NCI-H1092 (cell line): Measurements from ENCODE around the gene SDK1.
"Not testable (repeated sequence)": the region's sequence is repeated elsewhere in the genome, so short reads cannot be mapped to it uniquely, and the experiment has no call there.

Source experiments
- DNase-seq: peaks from one replicate; lab custom pipeline; 2025; lab: John Stamatoyannopoulos, UW

The SDK1 gene

DNA sequence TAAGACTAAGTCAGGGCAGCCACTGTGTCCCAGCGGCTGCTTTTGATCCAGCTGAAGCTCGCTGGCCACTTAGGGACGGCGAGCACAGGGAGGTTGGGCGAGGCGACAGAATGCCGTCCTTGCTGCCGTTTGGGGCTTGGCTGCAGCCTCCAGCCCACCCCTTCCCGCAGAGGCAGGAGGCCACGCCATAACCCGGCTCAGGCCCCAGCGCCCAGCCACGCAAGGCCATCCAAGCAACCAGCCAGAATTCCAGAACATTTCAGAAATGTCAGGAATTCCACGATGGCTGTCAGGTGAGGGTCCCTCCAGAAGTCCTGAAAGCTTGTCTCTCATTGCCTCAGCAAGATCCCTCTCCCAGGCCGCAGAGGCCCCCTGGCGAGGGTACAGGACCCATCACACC lies 901.9 kb downstream of the SDK1 start:
- no peak for DNase-seq

DNA sequence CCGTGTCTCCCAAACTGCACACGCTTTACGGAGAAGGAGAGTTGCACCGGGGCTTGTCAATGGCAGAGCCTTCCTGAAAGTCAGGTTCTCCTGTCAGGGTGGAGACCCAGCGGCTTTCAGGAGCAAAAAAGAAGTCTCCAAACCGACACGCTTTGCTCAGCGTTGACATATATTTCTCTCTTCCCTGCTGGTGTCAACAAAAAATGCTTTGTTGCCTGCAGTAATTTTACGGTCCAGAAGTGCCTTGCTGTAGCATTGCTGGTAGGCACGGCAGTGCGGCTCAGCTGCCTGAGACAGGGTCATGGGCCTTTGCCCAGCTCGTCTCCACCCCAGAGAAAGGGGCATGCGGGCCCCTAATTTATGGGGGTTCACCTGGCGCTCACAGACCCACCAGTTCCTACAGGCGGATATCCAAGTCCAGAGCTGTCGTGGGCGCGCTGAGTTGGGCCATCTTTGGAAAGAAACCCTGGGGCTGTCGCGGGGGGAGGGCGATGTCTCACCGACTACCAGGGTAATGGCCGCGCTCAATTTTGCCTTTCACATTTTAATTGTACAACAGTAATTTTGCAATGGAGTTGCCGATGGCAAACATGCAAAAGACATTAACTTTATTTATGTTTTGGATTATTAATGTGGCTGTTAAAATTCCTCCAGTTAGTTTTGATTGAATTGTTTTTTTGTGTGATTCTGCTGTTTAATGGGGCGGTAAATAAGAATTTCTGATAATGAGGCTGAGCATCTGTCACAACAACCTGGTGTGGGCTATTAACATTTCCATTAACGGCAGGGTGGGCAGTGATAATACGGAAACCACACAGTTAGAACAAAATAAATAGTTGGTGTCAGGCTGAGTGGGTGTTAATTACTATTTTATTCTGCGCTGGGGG lies 902.8 kb downstream of the SDK1 start:
- DNase-seq: no peak

DNA sequence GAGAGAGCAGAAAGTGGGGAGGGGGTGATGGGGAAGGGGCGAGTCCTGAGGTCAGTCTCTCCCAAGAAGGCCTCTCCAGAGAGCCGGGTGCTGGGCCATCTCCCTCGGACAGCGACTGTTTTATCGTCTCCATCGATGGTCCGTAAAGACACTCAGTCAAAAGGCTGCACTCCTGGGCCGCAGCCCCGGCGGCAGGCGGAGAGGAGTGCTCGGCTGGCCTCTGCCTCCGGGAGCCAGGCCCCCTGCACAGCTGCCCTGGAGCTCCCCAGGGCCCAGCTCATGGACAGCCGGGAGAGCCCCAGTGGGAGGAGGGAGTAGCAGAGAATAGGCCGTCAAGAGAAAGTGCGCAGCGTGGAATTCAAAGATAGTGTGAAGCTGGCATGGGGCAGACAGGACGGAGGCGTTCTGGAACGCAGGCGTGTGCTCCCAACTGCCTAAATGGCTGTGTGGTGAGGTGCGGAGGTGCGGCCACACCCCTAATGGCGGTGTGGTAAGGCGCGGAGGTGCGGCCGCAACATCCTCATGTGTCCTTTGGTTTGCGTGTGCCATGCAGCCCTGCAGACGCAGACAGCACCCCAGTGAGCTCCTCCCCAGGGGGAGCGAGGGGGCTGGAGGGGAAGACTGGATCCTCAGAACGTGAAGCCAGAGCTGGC lies 903.6 kb downstream of the SDK1 start:
- no peak for DNase-seq

DNA sequence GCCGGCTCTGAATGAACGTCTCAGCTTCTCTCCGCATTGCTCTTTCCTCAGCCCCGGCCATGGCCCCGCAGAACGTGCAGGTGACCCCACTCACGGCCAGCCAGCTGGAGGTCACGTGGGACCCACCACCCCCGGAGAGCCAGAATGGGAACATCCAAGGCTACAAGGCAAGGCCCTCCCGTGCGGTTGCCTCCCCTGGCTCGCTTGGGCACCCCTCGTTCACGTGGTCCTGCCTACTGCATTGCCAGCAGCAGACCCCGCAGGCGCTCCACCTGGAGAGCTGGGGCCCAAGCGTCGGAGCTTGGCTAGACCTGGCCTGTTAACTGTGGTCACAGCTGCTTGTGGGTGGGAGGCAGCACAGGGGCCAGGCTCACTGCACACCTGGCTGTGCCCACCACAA lies 904.8 kb downstream of the SDK1 start:
- no peak for DNase-seq

DNA sequence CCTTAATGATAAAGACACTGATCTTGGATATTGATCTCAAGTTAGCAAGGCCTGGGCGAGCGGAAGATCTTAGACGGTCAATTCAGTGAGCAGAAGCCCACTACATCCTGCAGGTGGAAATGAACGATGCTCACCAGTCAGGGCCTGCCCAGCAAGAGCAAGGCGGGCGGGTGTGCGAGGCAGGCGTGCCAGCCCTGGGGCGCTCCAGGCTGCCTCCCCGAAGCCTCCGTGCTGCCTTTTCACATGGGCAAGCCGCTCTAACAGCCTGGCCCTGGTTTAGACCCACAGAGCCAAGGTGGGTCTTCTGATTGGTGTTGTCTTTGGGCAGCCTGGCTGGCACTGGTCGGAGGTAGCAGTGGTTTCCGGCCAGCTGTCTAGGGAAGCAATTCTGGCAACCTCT lies 906.0 kb downstream of the SDK1 start:
- DNase-seq: no peak

DNA sequence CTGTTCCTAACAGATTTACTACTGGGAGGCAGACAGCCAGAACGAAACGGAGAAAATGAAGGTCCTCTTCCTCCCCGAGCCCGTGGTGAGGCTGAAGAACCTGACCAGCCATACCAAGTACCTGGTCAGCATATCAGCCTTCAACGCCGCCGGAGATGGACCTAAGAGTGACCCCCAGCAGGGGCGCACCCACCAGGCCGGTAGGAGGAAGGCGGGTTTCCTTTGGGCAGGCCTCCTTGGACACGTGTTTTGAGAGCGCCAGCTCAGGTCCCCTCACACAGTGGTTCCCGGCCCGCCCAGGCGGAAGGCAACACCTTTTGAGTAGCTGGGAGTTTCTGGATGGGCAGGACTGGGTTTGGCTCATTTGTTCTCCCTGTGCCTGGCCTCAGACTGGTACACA lies 907.0 kb downstream of the SDK1 start:
- DNase-seq: no peak

DNA sequence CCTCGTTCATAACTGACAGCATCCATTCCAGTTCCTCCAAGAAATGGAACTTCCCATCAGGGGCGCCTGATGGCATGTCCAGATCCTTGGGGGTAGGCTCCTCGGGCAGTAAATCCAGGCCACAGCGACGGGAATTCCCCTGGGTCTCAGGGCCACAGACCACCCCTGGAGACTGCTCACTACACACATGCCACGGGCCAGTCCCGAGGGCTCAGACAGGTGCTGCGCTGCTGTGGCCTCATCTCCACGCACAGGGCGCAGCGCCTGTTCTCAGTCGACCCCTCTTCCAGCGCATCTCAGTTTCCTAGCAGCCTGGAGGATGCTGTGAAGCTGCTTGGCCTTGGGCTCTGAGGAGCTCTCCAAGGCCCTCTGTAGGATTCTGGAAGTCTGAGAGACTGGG lies 907.5 kb downstream of the SDK1 start:
- DNase-seq: no peak

DNA sequence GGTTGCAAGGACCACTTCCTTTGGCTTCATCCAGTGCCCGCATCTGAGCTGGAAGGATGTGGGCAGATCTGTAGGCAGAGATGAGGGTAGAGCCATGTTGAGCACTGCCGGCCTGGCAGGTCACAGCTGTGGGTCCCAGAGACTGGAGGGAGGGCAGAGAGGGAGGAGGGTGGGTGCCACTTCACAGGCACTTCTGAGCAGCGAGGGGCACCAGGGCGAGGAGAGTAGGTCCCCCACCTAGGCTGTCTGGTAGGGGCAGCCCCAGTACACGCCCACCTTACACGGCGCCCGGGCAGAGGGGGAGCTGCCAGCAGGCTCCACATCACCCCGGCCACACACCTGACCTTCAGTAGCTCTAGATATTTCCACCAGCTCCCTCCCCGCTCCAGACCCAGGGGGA lies 908.1 kb downstream of the SDK1 start:
- no peak for DNase-seq

DNA sequence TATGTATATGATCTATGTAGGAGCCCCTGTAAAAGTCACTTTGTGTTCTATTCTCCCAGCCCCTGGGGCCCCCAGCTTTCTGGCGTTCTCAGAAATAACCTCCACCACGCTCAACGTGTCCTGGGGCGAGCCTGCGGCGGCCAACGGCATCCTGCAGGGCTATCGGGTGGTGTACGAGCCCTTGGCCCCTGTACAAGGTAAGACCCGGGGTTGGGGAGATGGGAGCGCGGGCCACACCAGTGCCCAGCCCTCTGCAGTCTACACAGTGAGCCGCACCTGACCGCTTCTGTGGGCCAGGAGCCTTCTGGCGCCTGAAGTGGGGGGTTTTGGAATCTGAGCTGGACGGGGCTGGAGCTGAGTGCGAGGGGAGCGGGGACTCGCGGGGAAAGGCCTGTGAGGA lies 908.9 kb downstream of the SDK1 start:
- no peak for DNase-seq

DNA sequence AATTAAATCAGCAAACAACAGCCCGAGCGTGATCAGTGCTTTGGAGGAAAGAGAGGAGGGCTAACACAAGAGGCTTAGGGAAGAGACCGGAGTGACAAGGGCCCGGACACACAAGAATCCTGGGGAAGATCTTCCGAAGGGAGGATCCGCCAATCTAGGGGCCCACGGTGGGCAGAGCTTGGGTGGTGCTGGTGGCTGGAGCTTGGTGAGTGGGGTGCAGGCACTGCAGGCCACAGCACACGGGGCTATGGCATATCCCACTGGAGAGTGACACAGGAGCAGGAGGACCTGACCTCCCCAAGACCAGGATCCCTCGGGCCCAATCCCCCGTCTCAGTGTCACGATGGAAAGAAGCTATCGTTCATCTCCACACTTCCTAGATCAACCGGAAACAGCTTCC lies 909.8 kb downstream of the SDK1 start:
- DNase-seq: no peak

DNA sequence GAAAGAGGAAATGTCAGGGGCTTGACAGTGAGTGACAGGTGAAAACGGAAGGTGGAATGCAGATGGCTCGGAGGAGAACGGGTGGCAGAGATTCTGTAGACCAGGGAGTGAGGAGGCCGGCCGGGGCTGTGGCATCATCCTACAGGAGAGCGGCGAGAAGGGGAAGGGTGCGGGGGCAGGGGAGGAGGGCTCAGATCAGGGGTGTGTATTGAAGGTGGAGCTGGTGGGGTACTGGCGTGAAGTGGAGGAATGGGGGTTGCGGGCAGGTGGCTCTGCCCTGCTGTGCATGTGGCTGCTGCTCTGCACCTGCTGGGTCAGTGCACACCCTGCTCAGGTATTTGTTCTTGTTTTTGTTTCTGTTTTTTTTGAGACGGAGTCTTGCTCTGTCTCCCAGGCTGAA lies 910.2 kb downstream of the SDK1 start:
- DNase-seq: no peak

DNA sequence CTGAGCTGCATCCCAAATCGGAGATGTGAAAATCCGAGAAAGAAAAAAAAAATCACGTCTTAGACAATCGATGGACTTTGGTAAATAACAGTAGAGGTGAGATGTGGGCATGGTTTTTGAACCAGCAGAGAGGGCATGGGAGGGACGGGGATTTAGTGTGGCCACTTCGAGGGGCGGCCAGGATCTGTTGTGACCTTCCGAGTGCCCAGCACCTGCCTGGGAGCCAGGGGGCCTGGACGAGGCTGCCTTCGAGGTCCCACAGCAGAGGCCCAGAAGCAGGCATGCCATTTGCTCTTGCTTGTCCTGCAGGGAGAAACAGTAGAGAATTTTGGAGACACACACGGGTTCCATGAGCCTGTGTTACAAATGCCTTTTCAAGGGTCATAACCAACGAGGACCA lies 911.3 kb downstream of the SDK1 start:
- no peak for DNase-seq

DNA sequence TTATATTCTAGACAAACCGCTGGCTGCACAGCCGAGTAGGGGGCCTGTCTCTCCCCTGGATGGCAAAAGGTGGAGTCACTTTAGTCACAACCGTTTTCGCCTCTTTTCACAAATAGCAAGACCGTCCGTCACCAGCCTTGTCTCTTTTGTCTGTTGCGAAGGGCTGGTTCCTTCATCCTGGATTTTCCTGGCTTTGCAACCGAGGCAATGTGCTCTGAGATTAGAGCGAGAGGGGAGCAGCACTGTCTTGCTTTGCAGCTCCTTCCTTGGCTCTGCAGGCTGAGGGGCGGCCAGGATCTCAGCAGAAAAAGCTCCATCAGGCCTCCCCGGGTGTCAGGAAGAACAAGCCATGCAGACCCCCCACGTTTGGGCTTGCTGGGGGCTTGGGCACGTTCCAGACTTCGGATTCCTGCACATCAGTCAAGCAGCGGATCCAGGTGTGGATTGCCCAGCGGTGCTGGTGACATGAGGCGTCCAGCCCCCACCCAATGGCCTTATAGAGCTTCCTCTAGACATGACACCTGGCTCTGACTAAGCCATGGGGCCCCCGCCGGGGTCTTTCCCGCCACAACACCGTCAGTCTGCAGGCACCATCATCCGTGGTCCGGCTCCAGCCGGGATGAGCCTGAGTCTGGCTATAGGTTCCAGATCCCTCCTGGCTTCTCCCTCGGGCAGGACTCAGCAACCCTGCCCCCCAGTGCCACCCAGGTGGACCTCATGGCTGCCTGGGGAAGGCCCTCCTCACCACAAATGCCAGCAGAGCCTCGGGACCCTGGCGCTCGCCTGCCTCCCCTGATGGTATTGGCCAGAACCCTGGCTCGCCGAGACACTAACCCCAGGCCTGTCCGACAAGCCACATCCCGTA lies 913.5 kb downstream of the SDK1 start:
- no peak for DNase-seq

DNA sequence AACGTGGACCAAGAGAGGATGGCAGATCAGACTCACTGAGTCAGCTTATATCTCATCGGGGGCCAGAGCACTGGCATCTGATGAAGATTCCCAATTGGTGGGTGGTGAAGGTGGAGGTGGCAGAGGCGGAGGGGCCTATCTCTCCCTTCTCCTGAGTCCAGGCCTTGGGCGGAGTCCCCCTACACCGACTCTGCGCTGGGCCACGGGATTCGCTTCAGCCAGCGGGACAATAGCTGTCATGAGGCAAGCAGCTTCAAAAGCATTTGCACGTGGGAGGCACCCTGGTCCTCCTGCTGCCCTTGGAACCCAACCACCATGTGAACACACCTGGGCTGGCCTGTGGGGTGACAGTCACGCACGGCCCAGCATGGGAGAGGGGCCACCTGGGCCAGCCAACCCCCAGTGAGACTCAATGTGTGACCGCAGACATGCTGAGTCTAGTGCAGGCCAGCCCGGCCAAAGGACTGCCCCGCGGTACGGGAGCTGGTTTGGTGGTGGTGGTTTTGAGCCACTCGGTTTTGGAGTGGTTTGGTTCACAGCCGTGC lies 914.2 kb downstream of the SDK1 start:
- no peak for DNase-seq

DNA sequence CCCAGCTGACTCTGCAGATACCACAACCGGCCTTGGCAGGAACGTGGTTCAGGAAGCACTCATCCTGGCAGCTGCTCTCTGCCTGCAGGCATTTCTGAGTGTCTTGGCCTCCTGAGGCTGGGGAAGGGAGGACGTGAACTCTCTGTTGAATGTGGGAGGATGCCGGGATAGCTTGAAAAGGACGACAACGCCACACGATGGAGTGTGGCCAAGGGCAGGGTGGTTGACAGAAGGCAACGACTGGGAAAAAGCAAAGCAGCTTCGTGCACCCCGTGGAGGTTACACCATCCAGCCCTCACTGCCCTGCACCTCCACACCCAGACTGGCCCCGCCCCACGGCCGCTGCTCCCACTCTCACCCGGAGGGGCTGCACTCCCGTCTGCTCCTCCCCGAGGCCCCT lies 915.0 kb downstream of the SDK1 start:
- no peak for DNase-seq

DNA sequence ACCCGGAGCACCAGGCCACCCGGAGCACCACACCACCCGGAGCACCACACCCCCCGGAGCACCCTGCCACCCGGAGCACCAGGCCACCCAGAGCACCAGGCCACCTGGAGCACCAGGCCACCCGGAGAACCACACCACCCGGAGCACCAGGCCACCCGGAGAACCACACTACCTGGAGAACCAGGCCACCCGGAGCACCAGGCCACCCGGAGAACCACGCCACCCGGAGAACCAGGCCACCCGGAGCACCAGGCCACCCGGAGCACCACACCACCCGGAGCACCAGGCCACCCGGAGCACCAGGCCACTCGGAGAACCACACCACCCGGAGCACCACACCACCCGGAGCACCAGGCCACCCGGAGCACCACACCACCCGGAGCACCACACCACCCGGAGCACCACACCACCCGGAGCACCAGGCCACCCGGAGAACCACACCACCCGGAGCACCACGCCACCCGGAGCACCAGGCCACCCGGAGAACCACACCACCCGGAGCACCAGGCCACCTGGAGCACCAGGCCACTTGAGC lies 916.1 kb downstream of the SDK1 start:
- DNase-seq: not testable (repeated sequence)

DNA sequence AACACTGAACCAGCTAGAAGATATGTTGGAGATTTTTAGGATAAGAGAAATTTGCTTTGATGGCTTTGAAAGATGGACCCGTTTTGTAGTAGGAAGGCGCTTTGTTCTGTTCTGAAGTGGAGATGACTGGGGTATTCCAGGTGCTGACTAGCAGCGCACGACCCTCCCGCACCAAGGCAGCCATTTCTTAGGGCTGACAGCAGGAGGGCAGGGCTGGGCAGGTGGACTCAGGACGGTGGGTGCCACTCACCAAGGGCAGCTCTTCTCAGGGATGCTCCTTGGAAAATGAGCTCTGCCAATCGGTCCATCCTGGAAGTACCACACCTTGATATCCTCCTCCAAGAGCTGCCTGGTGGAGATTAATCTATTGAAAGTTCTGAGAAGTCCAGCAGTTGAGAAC lies 917.4 kb downstream of the SDK1 start:
- no peak for DNase-seq

DNA sequence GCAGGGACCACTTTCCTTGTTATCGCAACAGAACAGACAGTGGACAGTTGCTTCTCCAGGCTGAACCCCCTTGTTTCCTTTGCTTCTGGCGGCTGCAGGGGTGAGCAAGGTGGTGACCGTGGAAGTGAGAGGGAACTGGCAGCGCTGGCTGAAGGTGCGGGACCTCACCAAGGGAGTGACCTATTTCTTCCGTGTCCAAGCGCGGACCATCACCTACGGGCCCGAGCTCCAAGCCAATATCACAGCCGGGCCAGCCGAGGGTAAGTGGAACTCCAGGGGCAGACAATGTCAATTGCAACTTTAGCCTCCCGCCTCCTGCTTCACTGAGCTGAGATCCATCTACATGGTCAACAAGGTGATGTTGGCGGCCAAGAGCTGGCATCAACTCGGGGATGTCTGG lies 919.0 kb downstream of the SDK1 start:
- DNase-seq: no peak

DNA sequence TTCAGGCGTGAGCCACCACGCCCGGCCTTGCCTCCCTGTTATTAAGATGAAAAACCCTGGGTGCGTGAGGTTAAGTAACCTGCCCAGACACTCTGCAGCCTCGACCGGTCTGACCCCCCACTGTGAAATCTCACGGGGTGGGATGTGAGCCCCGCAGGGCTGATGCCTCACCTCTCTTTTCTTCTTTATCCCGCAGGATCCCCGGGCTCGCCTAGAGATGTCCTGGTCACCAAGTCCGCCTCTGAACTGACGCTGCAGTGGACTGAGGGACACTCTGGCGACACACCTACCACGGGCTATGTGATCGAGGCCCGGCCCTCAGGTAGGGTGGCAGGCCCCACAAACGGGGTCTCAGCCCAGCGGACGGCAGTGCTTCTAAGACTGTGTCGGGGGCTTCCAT lies 920.0 kb downstream of the SDK1 start:
- no peak for DNase-seq

DNA sequence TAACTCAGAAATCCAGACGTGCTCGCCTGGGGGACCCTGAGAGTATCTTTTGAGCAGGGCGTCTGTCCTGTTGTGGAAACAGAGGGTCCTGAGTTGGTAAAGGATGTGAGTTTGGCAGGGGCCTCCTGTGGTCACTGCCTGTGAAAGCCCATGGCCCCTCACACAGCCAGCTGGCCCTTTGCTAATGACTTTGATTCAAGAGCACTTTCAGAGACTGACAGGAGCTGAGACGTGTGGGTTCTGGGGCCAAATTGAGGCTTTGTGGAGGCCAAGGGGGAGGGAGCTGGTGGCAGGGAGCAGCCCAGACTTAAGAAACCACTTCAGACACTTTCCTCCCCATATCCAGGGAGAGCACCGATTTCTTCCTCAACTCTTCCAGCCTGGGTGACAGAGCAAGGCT lies 921.6 kb downstream of the SDK1 start:
- no peak for DNase-seq

DNA sequence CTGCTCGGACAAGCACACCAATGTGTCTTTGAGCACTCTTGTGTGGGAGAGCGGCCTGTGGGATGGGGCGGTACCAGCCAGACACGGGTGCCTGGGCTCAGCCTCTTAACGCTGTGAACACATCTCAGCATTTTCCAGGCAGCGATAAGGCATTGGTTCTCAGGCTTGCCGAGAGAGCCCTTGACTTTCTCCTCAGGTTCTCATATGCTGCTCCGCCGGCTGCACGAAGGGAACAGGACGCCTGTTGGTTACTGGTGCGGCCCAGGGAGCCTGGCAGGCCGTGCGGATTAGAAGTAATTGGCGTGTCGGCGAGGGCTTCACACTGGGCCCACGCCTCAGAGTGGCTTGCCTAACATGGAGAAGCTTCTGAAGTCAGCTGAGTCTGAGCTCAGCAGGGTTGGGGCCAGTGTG lies 924.3 kb downstream of the SDK1 start:
- DNase-seq: no peak

DNA sequence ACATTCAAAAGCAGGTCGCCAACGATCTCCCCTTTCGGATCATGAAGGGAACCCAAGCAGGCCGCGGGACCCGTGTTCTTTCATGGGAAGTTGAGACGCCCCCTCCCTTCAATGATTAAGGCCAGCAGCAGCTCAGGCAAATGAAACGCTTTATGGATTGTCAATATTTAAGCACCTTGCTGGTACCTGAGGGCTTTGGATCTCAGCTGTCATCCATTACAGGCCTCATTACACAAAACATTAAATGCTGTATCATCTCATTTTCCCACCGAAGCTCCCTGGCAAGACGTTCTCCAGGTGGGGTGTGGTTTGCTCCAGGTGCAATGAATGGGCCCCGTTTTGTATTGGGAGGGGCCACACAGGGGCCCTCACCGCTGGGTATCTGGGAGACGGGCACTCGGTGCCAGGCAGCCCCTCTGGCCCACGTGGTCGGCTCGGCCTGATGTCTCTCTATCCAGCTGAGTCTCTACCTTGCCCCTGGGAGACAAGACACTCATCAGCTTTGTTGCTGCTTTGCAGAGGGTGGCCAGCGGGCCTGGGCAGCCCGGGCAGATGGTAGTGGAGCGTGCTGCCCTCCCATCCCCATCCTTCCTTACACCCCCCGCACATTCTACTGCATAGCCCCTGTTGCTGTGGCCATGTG lies 925.0 kb downstream of the SDK1 start:
- no peak for DNase-seq
